Breast epithelium (tissue), 3 donors: ENCODE results near the gene MUS81.

ENCODE experiments used
- CTCF ChIP-seq, 3 donors: fragments of 450-650 bp; IDR thresholded peaks; one replicate each; pipeline ENCODE4 v1.5.1; 2016 to 2017; ENCODE audit warnings: antibody characterized with exemption in 3 of 3, mild to moderate bottlenecking in 3 of 3, moderate library complexity in 3 of 3
- POLR2A ChIP-seq: fragments of 450-650 bp; IDR thresholded peaks from one replicate; pipeline ENCODE4 v1.6.1; 2016; ENCODE audit warnings: antibody characterized with exemption, mild to moderate bottlenecking, moderate library complexity
- POLR2AphosphoS5 ChIP-seq, 3 donors: sonication (generic); formaldehyde crosslinking; IDR thresholded peaks; one replicate each; pipeline ENCODE4 v1.6.1; 2017; ENCODE audit warnings: antibody characterized with exemption in 3 of 3

- no peak for TF ChIP-seq POLR2AphosphoS5 (IDR thresholded peaks at IDR 0.05)
- TF ChIP-seq CTCF (IDR thresholded peaks at IDR 0.05), result no peak
- no peak for TF ChIP-seq POLR2A
Measured at GRCh38 chr11:65865550-65866172, 5.4 kb downstream of the MUS81 start.
